Measurements from ENCODE around the gene NWD2. TPM values are rescaled to one million over a fixed set of nuclear protein-coding genes. Genes with fewer than 3 reads are reported as not detected.

The NWD2 gene
- total and polyA plus RNA-seq, 9 of the 15 experiments (the other 6 are each of a cell fraction or from before 2014, with no cell fraction given) = not detected

DNA sequence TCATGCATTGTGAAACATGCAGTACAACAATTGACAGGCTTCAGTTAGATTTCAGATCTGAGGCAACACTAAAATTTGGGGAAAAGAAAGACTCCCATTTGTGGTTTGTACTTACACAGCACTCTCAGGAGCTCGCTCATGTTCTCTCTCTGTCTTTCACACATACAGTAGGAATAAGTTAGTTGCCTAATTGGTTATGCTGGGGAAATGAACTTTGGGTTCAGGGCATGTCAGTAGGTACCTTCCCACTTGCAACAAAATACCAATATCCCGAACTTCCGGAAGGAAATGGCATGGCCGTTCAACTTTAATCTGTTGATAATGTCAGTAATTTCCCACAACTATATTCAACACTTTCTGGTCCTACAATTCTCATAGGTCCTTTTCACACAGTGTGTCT is 223.3 kb downstream of the NWD2 start:
- Histone ChIP-seq H3K79me2 (ENCODE audit: control insufficient read depth, insufficient read depth, low read length) (no peaks in the 10 kb centered on the region), H3K27me3 (ENCODE audit: control insufficient read depth in 2 of 2, insufficient read depth in 2 of 2, low read length in 2 of 2) (no peaks in the 10 kb centered on the region), H2AFZ (ENCODE audit: low read depth, low read length) (no peak overlapping the region), H3K27ac (ENCODE audit: extremely low read depth, low read depth, low read length) (no peak overlapping the region), H3K9me1 (ENCODE audit: control insufficient read depth, insufficient read depth, low read length) (no peaks in the 10 kb centered on the region), H3K9me3 (replicated peaks; ENCODE audit: control insufficient read depth, insufficient read depth, low read depth, low read length) (no peaks in the 10 kb centered on the region), H4K20me1 (replicated peaks; ENCODE audit: control insufficient read depth, insufficient read depth, low read length) (no peaks in the 10 kb centered on the region), H3K4me2 (ENCODE audit: insufficient read depth, low read length) (no peak overlapping the region), H3K9ac (ENCODE audit: insufficient read depth in 1 of 2, low read depth in 2 of 2, low read length in 2 of 2) (no peak overlapping the region), H3K4me3 (no peak overlapping the region), H3K36me3 (ENCODE audit: control insufficient read depth, insufficient read depth, low read length) (no peaks in the 10 kb centered on the region), H3K4me1 (replicated peaks in 1 of 2; ENCODE audit: control insufficient read depth in 2 of 2, insufficient read depth in 2 of 2, low read length in 2 of 2) (no peaks in the 10 kb centered on the region)
- ATAC-seq (no peak), DNase-seq (ENCODE audit: extremely low read depth in 1 of 4, low spot score in 3 of 4) (no peak), FAIRE-seq (no peak)
- ChIA-PET CTCF (ENCODE audit: low intra/inter-chr PET ratio) (no interaction called here), POLR2A (interaction anchor here (0.8 kb wide), 1 partner anchor 10 kb away, joined by 3 read pairs; no protein-coding TSS in a partner anchor)
- TF ChIP-seq RHOXF2B (CRISPR knock-in tag; conservative IDR thresholded peaks at IDR 0.05) (no peak), RBM39 (optimal IDR thresholded peaks at IDR 0.05; ENCODE audit: low read depth, low read length) (no peak), ZNF239 (CRISPR knock-in tag; IDR thresholded peaks at IDR 0.05) (no peak), HDAC6 (IDR thresholded peaks at IDR 0.05; ENCODE audit: low read depth, low read length) (no peak), TBP (optimal IDR thresholded peaks at IDR 0.05; ENCODE audit: low read depth, low read length) (no peak)
- WGBS (ENCODE audit: insufficient coverage, low coverage, missing lambda C conversion rate) = 0% methylated on average over 4 of the region's 4 CpGs
- intact Hi-C loops (cut with micrococcal nuclease) (no loop called here), in situ Hi-C loops (cut with MboI) (no loop called here)
- BruUV-seq (replicated peaks) = no TSS peak

DNA sequence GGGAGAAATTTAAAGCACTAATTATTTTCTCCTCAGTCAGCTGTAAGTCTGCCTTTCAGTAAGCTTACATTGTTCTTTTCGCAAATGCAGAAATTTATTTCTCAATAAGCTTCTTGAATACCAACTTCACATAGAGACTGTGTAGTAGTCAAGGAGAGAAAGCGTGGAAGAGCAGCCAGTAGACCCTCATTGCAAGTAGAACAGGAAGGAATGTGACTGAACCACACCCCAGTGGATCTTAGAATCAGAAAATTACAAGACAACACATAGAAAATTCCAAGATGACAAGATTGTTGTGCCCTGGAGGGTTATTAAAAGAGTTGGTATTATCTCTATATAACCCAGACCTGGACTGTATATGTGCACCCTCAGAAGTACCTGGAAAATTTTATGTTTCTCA is 224.7 kb downstream of the NWD2 start:
- no peaks in the 10 kb centered on the region for H3K9me3 ChIP-seq (replicated peaks; ENCODE audit: control insufficient read depth, insufficient read depth, low read depth, low read length)
- H3K4me1 ChIP-seq (replicated peaks in 1 of 2; ENCODE audit: control insufficient read depth in 2 of 2, insufficient read depth in 2 of 2, low read length in 2 of 2) = no peaks in the 10 kb centered on the region
- ATAC-seq = no peak
- CTCF ChIA-PET (ENCODE audit: low intra/inter-chr PET ratio) = no interaction called here
- H3K36me3 ChIP-seq (ENCODE audit: control insufficient read depth, insufficient read depth, low read length) = no peaks in the 10 kb centered on the region
- DNase-seq (ENCODE audit: extremely low read depth in 1 of 4, low spot score in 3 of 4) = no peak
- H3K4me2 ChIP-seq (ENCODE audit: insufficient read depth, low read length) = no peak overlapping the region
- H2AFZ ChIP-seq (ENCODE audit: low read depth, low read length) = no peak overlapping the region
- H4K20me1 ChIP-seq (replicated peaks; ENCODE audit: control insufficient read depth, insufficient read depth, low read length) = no peaks in the 10 kb centered on the region
- no peaks in the 10 kb centered on the region for H3K27me3 ChIP-seq (ENCODE audit: control insufficient read depth in 2 of 2, insufficient read depth in 2 of 2, low read length in 2 of 2)
- no peak overlapping the region for H3K4me3 ChIP-seq
- intact Hi-C loops (cut with micrococcal nuclease) = no loop called here
- in situ Hi-C loops (cut with MboI) = no loop called here
- no TSS peak for BruUV-seq (replicated peaks)
- no peaks in the 10 kb centered on the region for H3K9me1 ChIP-seq (ENCODE audit: control insufficient read depth, insufficient read depth, low read length)
- no peak overlapping the region for H3K27ac ChIP-seq (ENCODE audit: extremely low read depth, low read depth, low read length)
- no peaks in the 10 kb centered on the region for H3K79me2 ChIP-seq (ENCODE audit: control insufficient read depth, insufficient read depth, low read length)
- 0% methylated on average over 2 of the region's 2 CpGs for WGBS (ENCODE audit: insufficient coverage, low coverage, missing lambda C conversion rate)
- POLR2A ChIA-PET = no interaction called here
- no peak overlapping the region for H3K9ac ChIP-seq (ENCODE audit: insufficient read depth in 1 of 2, low read depth in 2 of 2, low read length in 2 of 2)
- FAIRE-seq = no peak
- no peak for TF ChIP-seq KAT2B (IDR thresholded peaks at IDR 0.05; ENCODE audit: low read depth, low read length)
- no peak for TF ChIP-seq RBM17 (IDR thresholded peaks at IDR 0.05; ENCODE audit: borderline replicate concordance, low read depth, low read length)
- TF ChIP-seq ZNF197 (CRISPR knock-in tag; IDR thresholded peaks at IDR 0.05; ENCODE audit: low read depth) = no peak
- no peak for TF ChIP-seq ZNF76 (CRISPR knock-in tag; IDR thresholded peaks at IDR 0.05; ENCODE audit: borderline replicate concordance)
- no peak for TF ChIP-seq NR1H2 (CRISPR knock-in tag; IDR thresholded peaks at IDR 0.05)
- no peak for TF ChIP-seq RERE (CRISPR knock-in tag; IDR thresholded peaks at IDR 0.05; ENCODE audit: borderline replicate concordance)
